Measurements from ENCODE around the gene ARL15. TPM values are rescaled to one million over a fixed set of nuclear protein-coding genes. Genes with fewer than 3 reads are reported as not detected.

The ARL15 gene
- total and polyA plus RNA-seq, 2 of the 4 experiments (the other 2 are of a cell fraction): 7.3 to 19.2 TPM

DNA sequence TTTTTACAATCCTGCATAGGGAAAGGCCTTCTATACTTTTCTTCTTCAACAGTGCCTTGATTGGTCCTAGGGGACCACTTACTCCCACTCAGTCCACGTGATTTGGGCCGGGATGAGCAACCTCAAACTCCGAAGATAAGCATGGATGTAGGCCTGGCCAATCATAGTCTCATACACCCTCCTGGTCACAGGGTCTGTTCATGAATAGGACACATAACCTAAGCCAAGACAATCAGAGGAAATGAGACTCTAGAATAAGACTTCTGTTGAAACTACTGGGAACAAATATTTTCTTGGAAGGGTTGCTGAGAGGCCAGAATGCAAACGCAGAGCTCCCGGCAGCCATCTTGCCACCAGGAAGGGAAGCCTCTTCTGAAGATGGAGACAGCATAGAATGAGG, 68.1 kb downstream of the ARL15 start:
- no peaks in the 10 kb centered on the region for H3K27me3 ChIP-seq (ENCODE audit: control insufficient read depth, insufficient read depth, low read length)
- 93% methylated on average over 2 of the region's 5 CpGs; no CpG with 5 or more reads in 1 of the 2 experiments for WGBS, 2 experiments (ENCODE audit: extremely low coverage in 2 of 2, insufficient read length in 1 of 2)
- H3K36me3 ChIP-seq (ENCODE audit: control insufficient read depth, insufficient read depth, low read length): no peaks in the 10 kb centered on the region
- H3K56ac ChIP-seq (ENCODE audit: extremely low read depth, insufficient read depth, low read length): no peak overlapping the region
- ChIA-PET CTCF (no interaction called here), POLR2A (ENCODE audit: unreplicated experiment) (no interaction called here)
- no peak for ATAC-seq (ENCODE audit: low read depth)
- no peak overlapping the region; the same call in 1 of the 2 replicates for H2AK5ac ChIP-seq (ENCODE audit: low read depth, low read length)
- H3K23ac ChIP-seq (ENCODE audit: low read depth, low read length): no peak overlapping the region
- no peaks in the 10 kb centered on the region for H3K9me3 ChIP-seq (ENCODE audit: control insufficient read depth, insufficient read depth, low read length)
- no peak overlapping the region for H2BK20ac ChIP-seq (ENCODE audit: low read depth, low read length)
- peaks cover 5% of the 10 kb centered on the region; the same call in 1 of the 2 replicates for H4K20me1 ChIP-seq (ENCODE audit: insufficient read depth, low read length)
- intact Hi-C loops (cut with micrococcal nuclease) (loop anchor here (2.0 to 10.0 kb wide), 3 partner anchors 65 to 653 kb away; partner anchors contain the start of gene SNX18), in situ Hi-C loops (cut with MboI; ENCODE audit: low sequenced_read_pairs) (no loop called here), dilution Hi-C loops (cut with HindIII; ENCODE audit: low sequenced_read_pairs, unreplicated experiment) (no loop called here)
- no peak overlapping the region for H4K5ac ChIP-seq (ENCODE audit: low read depth, low read length)
- H2BK5ac ChIP-seq (ENCODE audit: low read depth, low read length, poor library complexity, severe bottlenecking): no peak overlapping the region
- no peak overlapping the region for H4K91ac ChIP-seq (ENCODE audit: insufficient read depth, low read depth, low read length)
- no peak for DNase-seq
- peak overlapping the region; percentile 68 for H2AK9ac ChIP-seq (replicated peaks; ENCODE audit: low read depth, low read length, poor library complexity)
- no peak overlapping the region for H4K8ac ChIP-seq (ENCODE audit: low read depth in 2 of 2, low read length in 2 of 2)
- no peak overlapping the region for H3K9ac ChIP-seq (ENCODE audit: low read depth, low read length)
- H3K79me1 ChIP-seq (ENCODE audit: low read depth in 1 of 2, low read length in 2 of 2): 0 out of 4 replicates have a peak, but pooled peaks cover 0 to 3% of the 10 kb centered on the region in 2 experiments
- no TSS peak for BruUV-seq (replicated peaks)
- TF ChIP-seq POLR2A (IDR thresholded peaks at IDR 0.05; ENCODE audit: low read depth, low read length): no peak
- TF ChIP-seq CHD1 (IDR thresholded peaks at IDR 0.05; ENCODE audit: low read depth, low read length): no peak
- TF ChIP-seq MAZ (IDR thresholded peaks at IDR 0.05; ENCODE audit: borderline replicate concordance, low read depth, low read length): no peak
- TF ChIP-seq NFE2L2 (IDR thresholded peaks at IDR 0.05; ENCODE audit: low read depth, low read length): no peak
- no peak for TF ChIP-seq MXI1 (IDR thresholded peaks at IDR 0.05; ENCODE audit: borderline replicate concordance, low read depth, low read length)
- TF ChIP-seq, protein P1, sequence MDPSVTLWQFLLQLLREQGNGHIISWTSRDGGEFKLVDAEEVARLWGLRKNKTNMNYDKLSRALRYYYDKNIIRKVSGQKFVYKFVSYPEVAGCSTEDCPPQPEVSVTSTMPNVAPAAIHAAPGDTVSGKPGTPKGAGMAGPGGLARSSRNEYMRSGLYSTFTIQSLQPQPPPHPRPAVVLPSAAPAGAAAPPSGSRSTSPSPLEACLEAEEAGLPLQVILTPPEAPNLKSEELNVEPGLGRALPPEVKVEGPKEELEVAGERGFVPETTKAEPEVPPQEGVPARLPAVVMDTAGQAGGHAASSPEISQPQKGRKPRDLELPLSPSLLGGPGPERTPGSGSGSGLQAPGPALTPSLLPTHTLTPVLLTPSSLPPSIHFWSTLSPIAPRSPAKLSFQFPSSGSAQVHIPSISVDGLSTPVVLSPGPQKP (IDR thresholded peaks at IDR 0.05; ENCODE audit: borderline replicate concordance, low read depth, low read length): no peak
- no peak for TF ChIP-seq CEBPB (IDR thresholded peaks at IDR 0.05; ENCODE audit: low read depth, low read length)
- no peak for TF ChIP-seq MAFK (IDR thresholded peaks at IDR 0.05; ENCODE audit: low read depth, low read length)
- no peak for TF ChIP-seq BHLHE40 (IDR thresholded peaks at IDR 0.05; ENCODE audit: low read depth, low read length)
- H3K18ac ChIP-seq (ENCODE audit: low read depth, low read length): no peak overlapping the region
- no peak overlapping the region for H3K14ac ChIP-seq (replicated peaks; ENCODE audit: low read depth, low read length)
- no peak overlapping the region for H2BK15ac ChIP-seq (ENCODE audit: low read depth, low read length)
- H3K4me3 ChIP-seq (ENCODE audit: insufficient read depth, low read depth, low read length): no peak overlapping the region
- no peaks in the 10 kb centered on the region for H3K4me1 ChIP-seq (ENCODE audit: control insufficient read depth, insufficient read depth, low read length)
- no peaks in the 10 kb centered on the region; the same call in 1 of the 2 replicates for H3K9me1 ChIP-seq (ENCODE audit: insufficient read depth, low read length)
- H2BK120ac ChIP-seq (ENCODE audit: low read depth, low read length): no peak overlapping the region
- no peak overlapping the region for H3K27ac ChIP-seq (ENCODE audit: insufficient read depth, low read length)
- H3K4ac ChIP-seq (ENCODE audit: low read depth, low read length): no peak overlapping the region
- no peak overlapping the region for H2AFZ ChIP-seq (replicated peaks; ENCODE audit: low read length, poor library complexity)
- H3K4me2 ChIP-seq (ENCODE audit: low read depth, low read length): no peak overlapping the region
